Activated CD8-positive, alpha-beta memory T cell treated with anti-CD3 and anti-CD28 coated beads for 36 hours (primary cell): ENCODE results near the gene ACACA. TPM values are rescaled to one million over a fixed set of nuclear protein-coding genes. Genes with fewer than 3 reads are reported as not detected.
"Not testable (repeated sequence)": the region's sequence is repeated elsewhere in the genome, so short reads cannot be mapped to it uniquely, and the experiment has no call there.

Experiments used
- CTCF ChIA-PET: fragments of 350-600 bp; sonication (Branson Sonifier 250); formaldehyde crosslinking; loops from one replicate; lab custom pipeline; 2021; ENCODE audit warnings: antibody characterized with exemption; lab: Charles Lee
- POLR2A ChIA-PET: fragments of 350-600 bp; sonication (Branson Sonifier 250); formaldehyde crosslinking; loops from one replicate; lab custom pipeline; 2021; ENCODE audit warnings: antibody characterized with exemption; lab: Charles Lee
- total RNA-seq, 2 experiments: library from RNA; stranded (reverse); gene quantifications; one replicate each; pipeline ENCODE4 v1.2.3, GENCODE V29; 2021

Gene ACACA
- total RNA-seq, 2 experiments from 2014 or later, result 74.8 to 82.9 TPM

GRCh38 chr17:37360632-37361031 is 46.0 kb downstream of the ACACA start:
- ChIA-PET CTCF (interaction anchor here (2.6 kb wide), 1 partner anchor 13 kb away, joined by 10 read pairs; no protein-coding TSS in a partner anchor), POLR2A (interaction anchor here (0.6 kb wide), 1 partner anchor 13 kb away, joined by 5 read pairs; no protein-coding TSS in a partner anchor)

- ChIA-PET CTCF (interaction anchor here (0.8 to 1.6 kb wide), 2 partner anchors 14 to 17 kb away, joined by 3 to 7 read pairs; partner anchors contain the start of gene C17orf78), POLR2A (interaction anchor here (0.6 to 1.8 kb wide), 3 partner anchors 15 to 759 kb away, joined by 4 to 7 read pairs (median 6); partner anchors contain the start of genes ACACA and TADA2A)
Observed at GRCh38 chr17:37359682-37360188, 46.9 kb downstream of the ACACA start.

GRCh38 chr17:37358830-37359681 is 47.6 kb downstream of the ACACA start:
- CTCF ChIA-PET, result interaction anchor here (0.7 to 1.6 kb wide), 3 partner anchors 12 to 17 kb away, joined by 3 to 7 read pairs (median 3); partner anchors contain the start of gene C17orf78

GRCh38 chr17:37358098-37358829 is 48.4 kb downstream of the ACACA start:
- ChIA-PET CTCF (interaction anchor here (0.7 to 0.9 kb wide), 2 partner anchors 13 to 15 kb away, joined by 3 read pairs; no protein-coding TSS in a partner anchor), POLR2A (interaction anchor here (0.6 to 1.8 kb wide), 5 partner anchors 10 to 854 kb away, joined by 5 to 7 read pairs (median 5); partner anchors contain the start of genes ACACA and TADA2A)

More at GRCh38 chr17:37358830-37359681, 47.6 kb downstream of the ACACA start:
- POLR2A ChIA-PET, result interaction anchor here (0.6 to 1.8 kb wide), 7 partner anchors 15 to 1554 kb away, joined by 3 to 7 read pairs (median 5); partner anchors contain the start of genes ACACA and TADA2A

GRCh38 chr17:37356796-37357569 is 49.7 kb downstream of the ACACA start:
- CTCF ChIA-PET, result interaction anchor here (1.1 kb wide), 1 partner anchor 16 kb away, joined by 3 read pairs; no protein-coding TSS in a partner anchor
- POLR2A ChIA-PET, result not testable (repeated sequence)

- CTCF ChIA-PET, POLR2A ChIA-PET: not testable (repeated sequence)
Observed at GRCh38 chr17:37346863-37347402, 59.7 kb downstream of the ACACA start.

- ChIA-PET CTCF (interaction anchor here (1.0 kb wide), 1 partner anchor 19 kb away, joined by 3 read pairs; no protein-coding TSS in a partner anchor), POLR2A (interaction anchor here (1.9 kb wide), 1 partner anchor 14 kb away, joined by 6 read pairs; no protein-coding TSS in a partner anchor)
Observed at GRCh38 chr17:37344519-37344918, 62.1 kb downstream of the ACACA start.

GRCh38 chr17:37342589-37342988 is 64.0 kb downstream of the ACACA start:
- ChIA-PET POLR2A (interaction anchor here (0.7 kb wide), 2 partner anchors 23 to 78 kb away, joined by 4 to 8 read pairs; no protein-coding TSS in a partner anchor), CTCF (no interaction called here)

- POLR2A ChIA-PET, result no interaction called here
- CTCF ChIA-PET, result no interaction called here
Observed at GRCh38 chr17:37340804-37341203, 65.8 kb downstream of the ACACA start.

- POLR2A ChIA-PET, result no interaction called here
- CTCF ChIA-PET, result no interaction called here
Observed at GRCh38 chr17:37339321-37339720, 67.3 kb downstream of the ACACA start.

GRCh38 chr17:37338847-37339246 is 67.8 kb downstream of the ACACA start:
- POLR2A ChIA-PET, result no interaction called here
- CTCF ChIA-PET, result no interaction called here

- CTCF ChIA-PET, result interaction anchor here (0.6 kb wide), 1 partner anchor 37 kb away, joined by 5 read pairs; no protein-coding TSS in a partner anchor
- POLR2A ChIA-PET, result interaction anchor here (0.5 kb wide), 1 partner anchor 71 kb away, joined by 6 read pairs; no protein-coding TSS in a partner anchor
Observed at GRCh38 chr17:37327341-37328090, 79.1 kb downstream of the ACACA start.

GRCh38 chr17:37322826-37323561 is 83.6 kb downstream of the ACACA start:
- ChIA-PET POLR2A (no interaction called here), CTCF (interaction anchor here (0.6 kb wide), 1 partner anchor 67 kb away, joined by 3 read pairs; no protein-coding TSS in a partner anchor)

GRCh38 chr17:37322106-37322505 is 84.5 kb downstream of the ACACA start:
- CTCF ChIA-PET, result no interaction called here
- POLR2A ChIA-PET, result no interaction called here

GRCh38 chr17:37318931-37319594 is 87.6 kb downstream of the ACACA start:
- ChIA-PET CTCF (no interaction called here), POLR2A (no interaction called here)

- CTCF ChIA-PET, result no interaction called here
- POLR2A ChIA-PET, result no interaction called here
Observed at GRCh38 chr17:37317867-37318266, 88.8 kb downstream of the ACACA start.
